ENCODE results near the gene C12orf57.

C12orf57 gene

DNA sequence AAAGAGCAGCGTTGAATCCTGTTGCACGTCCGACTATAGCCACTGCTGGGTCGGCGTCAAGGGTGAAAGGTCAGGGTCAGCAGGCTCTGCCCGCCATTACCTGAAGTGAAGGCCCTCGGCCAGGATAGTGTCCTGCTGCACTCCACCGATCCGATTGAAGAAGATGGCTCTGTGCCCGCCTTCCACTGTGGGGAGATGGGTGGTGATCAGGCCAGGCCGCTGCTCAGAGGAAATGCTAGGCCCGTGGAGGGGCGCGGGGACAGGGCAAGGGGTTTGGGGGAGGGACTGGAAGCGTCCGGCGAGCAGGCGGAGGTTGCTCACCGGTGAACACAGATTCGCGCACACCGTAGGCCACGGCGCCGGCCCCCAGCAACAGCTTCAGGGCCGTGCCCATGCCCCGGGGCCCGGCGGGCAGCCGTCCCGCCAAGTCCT, 26.3 kb downstream of the C12orf57 start:
- Histone ChIP-seq H3K27ac (peak overlapping the region; percentile 89 to 93), H3K4me3 (peak overlapping the region; percentile 85)
- DNase-seq (ENCODE audit: low spot score), result no peak
- TF ChIP-seq, protein P1, sequence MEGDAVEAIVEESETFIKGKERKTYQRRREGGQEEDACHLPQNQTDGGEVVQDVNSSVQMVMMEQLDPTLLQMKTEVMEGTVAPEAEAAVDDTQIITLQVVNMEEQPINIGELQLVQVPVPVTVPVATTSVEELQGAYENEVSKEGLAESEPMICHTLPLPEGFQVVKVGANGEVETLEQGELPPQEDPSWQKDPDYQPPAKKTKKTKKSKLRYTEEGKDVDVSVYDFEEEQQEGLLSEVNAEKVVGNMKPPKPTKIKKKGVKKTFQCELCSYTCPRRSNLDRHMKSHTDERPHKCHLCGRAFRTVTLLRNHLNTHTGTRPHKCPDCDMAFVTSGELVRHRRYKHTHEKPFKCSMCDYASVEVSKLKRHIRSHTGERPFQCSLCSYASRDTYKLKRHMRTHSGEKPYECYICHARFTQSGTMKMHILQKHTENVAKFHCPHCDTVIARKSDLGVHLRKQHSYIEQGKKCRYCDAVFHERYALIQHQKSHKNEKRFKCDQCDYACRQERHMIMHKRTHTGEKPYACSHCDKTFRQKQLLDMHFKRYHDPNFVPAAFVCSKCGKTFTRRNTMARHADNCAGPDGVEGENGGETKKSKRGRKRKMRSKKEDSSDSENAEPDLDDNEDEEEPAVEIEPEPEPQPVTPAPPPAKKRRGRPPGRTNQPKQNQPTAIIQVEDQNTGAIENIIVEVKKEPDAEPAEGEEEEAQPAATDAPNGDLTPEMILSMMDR (IDR thresholded peaks at IDR 0.05), result no peak

DNA sequence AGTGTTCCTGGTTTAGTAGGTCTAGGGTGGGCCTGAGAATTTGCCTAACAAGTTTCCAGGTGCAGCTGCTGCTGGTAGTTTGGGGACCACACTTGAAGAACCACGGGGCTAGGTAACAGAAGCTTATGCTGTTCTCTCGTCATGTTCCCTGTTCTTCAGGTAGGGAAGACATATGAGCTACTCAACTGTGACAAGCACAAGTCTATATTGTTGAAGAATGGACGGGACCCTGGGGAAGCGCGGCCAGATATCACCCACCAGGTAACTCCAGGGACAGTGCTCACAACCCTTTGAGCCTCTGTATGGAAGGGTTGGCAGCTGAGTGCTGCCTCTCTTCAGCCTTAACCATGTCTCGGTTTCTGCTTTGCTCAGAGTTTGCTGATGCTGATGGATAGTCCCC, 30.4 kb downstream of the C12orf57 start:
- TF ChIP-seq, protein P1 (IDR thresholded peaks at IDR 0.05), result no peak
- H3K27ac ChIP-seq, result no peak overlapping the region

DNA sequence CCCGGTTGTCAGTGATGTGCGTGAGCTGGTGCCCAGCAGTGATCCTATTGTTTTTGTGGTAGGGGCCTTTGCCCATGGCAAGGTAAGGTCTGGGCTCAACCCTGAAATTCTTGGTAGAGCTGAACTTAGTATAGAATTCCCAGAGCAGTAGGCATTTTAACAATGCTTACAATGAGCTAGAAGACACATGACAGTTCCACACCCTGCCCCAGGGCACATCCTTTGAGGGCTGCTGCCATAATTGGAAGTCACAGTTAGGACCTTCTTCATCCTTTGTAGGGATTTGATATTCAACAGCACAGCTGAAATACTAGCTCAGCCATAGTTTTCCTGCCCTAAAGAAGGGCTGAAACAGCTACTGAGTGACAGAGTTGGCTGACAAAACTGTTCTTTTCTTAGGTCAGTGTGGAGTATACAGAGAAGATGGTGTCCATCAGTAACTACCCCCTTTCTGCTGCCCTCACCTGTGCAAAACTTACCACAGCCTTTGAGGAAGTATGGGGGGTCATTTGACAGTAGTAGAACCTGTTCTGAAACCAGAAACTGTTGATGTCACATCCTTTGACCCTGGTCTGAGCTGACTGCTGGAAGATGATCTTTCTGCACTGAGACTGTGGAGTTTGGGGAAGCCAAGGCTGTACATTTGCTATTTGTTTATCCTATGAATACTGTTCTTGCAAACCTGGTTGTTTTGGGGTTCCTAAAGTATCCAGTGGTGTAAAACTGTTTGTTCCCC, 31.6 kb downstream of the C12orf57 start:
- TF ChIP-seq, protein P1 (IDR thresholded peaks at IDR 0.05), result no peak
- no peak overlapping the region for H3K4me3 ChIP-seq
- no peak for DNase-seq (ENCODE audit: low spot score)
- no peak overlapping the region for H3K27ac ChIP-seq

More for the DNA sequence above, 30.4 kb downstream of the C12orf57 start:
- no peak for DNase-seq (ENCODE audit: low spot score)
- no peak overlapping the region for H3K4me3 ChIP-seq

DNA sequence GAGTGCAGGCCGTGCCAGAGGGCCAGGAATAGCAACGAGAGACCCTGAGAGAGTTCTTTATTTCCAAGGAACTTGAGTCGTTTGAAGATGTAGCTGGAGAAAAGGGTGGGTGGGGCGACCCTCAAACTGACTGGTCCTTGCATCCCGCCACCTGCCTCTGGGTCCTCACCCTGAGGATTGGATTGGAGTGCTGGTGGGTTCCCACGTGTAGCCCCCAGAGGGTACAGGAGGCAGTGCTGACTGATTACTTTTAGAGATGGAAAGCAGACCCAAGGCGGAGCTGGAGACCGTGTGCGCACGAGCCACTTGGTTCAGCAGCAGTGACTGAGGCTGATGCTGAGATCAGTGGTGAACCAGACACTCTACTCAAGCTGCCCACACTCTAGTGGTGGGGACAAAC, 33.8 kb downstream of the C12orf57 start:
- H3K4me3 ChIP-seq, result no peak overlapping the region
- no peak for DNase-seq (ENCODE audit: low spot score)
- TF ChIP-seq, protein P1 (IDR thresholded peaks at IDR 0.05), result no peak
- H3K27ac ChIP-seq, result no peak overlapping the region

DNA sequence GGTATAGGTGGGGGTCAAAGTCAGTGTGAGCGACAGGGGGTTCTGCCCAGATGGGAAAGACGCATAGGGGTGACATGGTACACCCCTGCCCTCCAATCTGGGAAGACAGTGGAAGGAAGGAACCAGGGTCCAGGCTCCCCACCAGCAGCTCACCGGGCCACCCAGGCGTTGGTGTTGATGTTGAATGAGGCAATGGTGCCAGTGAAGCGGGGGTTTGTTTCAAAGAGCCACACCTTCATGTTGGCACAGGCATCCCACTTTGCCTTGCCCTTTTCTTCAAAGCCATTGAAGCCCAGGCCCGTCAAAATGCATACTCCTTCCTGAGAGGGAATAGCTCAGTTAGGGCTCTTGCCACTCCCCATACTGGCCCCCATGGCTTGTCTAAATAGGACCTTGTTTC, 34.4 kb downstream of the C12orf57 start:
- Histone ChIP-seq H3K4me3 (no peak overlapping the region), H3K27ac (no peak overlapping the region)
- TF ChIP-seq, protein P1 (IDR thresholded peaks at IDR 0.05), result no peak
- no peak for DNase-seq (ENCODE audit: low spot score)

DNA sequence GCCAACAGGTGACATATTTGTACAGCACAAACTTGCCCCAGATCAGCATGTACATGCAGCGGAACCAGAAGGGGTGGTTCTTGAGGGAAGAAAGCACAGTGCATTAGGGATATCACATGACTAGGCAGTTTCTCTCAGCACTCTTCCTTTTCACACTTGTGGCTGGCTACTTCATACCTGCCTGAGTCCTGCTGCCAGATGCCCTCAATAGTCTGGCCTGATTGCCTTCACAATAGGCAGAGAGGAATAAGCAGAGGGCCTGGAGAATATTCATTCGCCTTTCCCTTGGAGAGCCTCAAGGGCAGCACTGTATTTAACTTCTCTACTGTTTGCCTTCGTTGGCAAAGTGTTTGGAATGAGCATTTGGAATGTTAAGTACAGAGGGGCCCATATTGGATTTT, 34.8 kb downstream of the C12orf57 start:
- TF ChIP-seq, protein P1 (IDR thresholded peaks at IDR 0.05), result no peak
- Histone ChIP-seq H3K4me3 (no peak overlapping the region), H3K27ac (no peak overlapping the region)
- DNase-seq (ENCODE audit: low spot score), result no peak

DNA sequence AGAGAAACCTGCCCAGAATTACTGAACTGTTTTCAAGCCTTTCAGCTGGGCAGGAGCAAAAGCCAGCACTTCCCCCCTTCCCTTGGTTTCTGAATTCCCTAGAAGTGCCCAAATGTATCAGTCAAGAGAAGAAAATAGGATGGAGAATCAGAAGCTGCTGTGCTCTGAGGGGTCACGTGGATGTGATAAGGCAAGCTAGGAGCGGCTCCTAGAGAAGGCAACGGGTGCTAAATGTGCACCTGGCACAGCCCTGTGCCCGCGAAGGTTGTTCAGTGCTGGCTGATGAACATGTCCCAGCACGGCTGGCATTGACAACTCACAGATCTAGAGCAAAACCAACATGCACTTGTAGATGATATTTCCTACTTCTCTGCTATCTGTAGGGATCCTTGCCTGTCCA, 35.2 kb downstream of the C12orf57 start:
- DNase-seq (ENCODE audit: low spot score), result no peak
- Histone ChIP-seq H3K27ac (no peak overlapping the region), H3K4me3 (no peak overlapping the region)
- TF ChIP-seq, protein P1 (IDR thresholded peaks at IDR 0.05), result no peak

Data from coronary artery (tissue), 2 donors.